Stomach (tissue), 4 donors: ENCODE measurements around the gene SFXN1.

Source experiments
- CTCF ChIP-seq, 7 experiments: fragments of 450-650 bp in 4 of 7; fragments of 200-600 bp in 3 of 7; sonication (generic) in 3 of 7; IDR thresholded peaks; one replicate each; pipeline ENCODE4 v1.5.1; 2016 to 2019; ENCODE audit warnings: antibody characterized with exemption in 7 of 7, control low read depth in 2 of 7, mild to moderate bottlenecking in 1 of 7
- POLR2AphosphoS5 ChIP-seq, 3 donors: sonication (generic); formaldehyde crosslinking; IDR thresholded peaks; one replicate each; pipeline ENCODE4 v1.6.1; 2016; ENCODE audit warnings: antibody characterized with exemption in 3 of 3

GRCh38 chr5:175576096-175576495 lies 97.7 kb downstream of the SFXN1 start:
- TF ChIP-seq CTCF (IDR thresholded peaks at IDR 0.05) (no peak), POLR2AphosphoS5 (IDR thresholded peaks at IDR 0.05) (no peak)
